ENCODE data around the gene CD79B.

DNA sequence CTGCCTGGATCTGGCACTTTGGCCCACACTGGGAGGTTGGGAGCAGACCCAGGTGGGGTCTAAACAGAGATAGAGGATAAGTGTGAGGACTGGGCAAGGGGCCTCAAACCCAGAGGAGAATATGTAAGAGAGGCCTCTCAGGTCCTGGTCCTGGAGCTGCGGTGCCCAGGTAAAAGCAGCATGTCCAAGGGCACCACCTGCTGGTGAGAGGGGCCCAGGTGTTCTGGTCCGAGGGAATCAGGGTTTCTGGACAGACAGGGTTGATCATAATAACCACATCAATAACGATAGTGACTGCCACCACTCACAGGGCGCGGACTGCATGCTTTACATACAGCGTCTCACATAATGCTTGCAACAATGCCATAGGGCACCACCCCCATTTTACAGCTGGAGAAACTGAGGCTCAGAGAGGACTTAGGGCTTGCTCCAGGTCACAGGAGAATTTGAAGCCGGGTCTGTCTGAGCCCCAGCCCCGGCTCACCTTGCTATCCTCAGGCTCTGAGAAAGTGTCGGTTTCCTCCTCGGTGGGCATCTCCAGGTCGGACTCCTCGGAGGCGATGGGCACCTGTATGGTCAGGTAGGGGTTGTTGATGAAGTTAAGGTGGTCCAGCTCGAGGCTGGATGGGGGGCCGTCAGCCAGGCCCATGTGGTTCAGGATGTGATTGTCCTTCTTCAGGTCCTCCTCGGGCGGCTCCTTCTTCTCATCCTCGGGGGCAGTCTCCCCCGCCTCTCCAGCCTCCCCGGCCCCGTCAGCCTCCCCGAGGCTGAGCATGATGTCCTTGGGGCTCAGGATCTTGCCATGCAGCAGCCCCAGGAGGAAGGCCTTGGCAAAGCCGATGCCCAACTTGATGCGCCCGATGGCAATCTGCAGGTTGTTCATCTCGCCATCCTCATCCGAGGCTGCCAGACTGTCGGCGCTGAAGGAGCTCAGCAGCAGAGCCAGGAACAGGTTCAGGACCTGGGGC lies 19.1 kb upstream of the CD79B start:
- TF ChIP-seq, protein P1, sequence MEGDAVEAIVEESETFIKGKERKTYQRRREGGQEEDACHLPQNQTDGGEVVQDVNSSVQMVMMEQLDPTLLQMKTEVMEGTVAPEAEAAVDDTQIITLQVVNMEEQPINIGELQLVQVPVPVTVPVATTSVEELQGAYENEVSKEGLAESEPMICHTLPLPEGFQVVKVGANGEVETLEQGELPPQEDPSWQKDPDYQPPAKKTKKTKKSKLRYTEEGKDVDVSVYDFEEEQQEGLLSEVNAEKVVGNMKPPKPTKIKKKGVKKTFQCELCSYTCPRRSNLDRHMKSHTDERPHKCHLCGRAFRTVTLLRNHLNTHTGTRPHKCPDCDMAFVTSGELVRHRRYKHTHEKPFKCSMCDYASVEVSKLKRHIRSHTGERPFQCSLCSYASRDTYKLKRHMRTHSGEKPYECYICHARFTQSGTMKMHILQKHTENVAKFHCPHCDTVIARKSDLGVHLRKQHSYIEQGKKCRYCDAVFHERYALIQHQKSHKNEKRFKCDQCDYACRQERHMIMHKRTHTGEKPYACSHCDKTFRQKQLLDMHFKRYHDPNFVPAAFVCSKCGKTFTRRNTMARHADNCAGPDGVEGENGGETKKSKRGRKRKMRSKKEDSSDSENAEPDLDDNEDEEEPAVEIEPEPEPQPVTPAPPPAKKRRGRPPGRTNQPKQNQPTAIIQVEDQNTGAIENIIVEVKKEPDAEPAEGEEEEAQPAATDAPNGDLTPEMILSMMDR (IDR thresholded peaks at IDR 0.05): no peak
- TF ChIP-seq POLR2A (IDR thresholded peaks at IDR 0.05): no peak
